ENCODE measurements around the gene ZNF423.

DNA sequence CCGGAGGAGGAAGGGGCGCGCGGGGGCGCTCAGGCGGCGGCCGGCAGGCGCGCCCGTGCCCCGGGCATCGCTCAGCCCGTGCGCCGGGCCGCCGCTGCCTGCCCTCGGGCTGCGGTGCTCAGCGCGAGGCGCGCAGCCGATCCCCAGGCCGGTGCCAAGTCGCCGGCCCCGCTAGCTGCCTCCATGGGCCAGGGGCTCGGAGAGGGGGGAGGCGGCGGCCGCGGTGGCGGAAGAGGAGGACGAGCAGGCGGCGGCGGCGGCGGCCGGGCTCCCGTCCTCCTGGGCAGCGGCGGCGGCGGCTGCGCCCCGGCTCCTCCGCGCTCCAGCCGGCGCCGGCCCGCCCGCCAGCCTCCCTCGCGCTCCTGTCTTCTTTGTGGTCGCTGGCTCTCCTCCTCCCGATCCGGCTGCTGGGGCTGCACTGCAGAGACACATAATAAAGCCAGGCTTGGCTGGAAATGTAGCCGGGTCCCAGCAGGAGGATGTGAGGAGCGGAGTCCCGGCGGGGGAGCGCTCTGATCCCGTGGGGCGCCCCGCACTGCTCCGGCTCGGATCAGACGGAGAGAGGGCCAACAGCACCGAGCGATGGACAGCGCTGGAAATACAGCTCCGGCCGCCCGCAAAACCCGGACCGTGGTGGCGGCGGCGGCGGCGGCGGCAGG lies 889 bp upstream of the ZNF423 start:
- TF ChIP-seq, protein P1, sequence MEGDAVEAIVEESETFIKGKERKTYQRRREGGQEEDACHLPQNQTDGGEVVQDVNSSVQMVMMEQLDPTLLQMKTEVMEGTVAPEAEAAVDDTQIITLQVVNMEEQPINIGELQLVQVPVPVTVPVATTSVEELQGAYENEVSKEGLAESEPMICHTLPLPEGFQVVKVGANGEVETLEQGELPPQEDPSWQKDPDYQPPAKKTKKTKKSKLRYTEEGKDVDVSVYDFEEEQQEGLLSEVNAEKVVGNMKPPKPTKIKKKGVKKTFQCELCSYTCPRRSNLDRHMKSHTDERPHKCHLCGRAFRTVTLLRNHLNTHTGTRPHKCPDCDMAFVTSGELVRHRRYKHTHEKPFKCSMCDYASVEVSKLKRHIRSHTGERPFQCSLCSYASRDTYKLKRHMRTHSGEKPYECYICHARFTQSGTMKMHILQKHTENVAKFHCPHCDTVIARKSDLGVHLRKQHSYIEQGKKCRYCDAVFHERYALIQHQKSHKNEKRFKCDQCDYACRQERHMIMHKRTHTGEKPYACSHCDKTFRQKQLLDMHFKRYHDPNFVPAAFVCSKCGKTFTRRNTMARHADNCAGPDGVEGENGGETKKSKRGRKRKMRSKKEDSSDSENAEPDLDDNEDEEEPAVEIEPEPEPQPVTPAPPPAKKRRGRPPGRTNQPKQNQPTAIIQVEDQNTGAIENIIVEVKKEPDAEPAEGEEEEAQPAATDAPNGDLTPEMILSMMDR (IDR thresholded peaks at IDR 0.05; ENCODE audit: low read depth, low read length, poor library complexity, severe bottlenecking) = no peak
- TF ChIP-seq EZH2phosphoT487 (IDR thresholded peaks at IDR 0.05; ENCODE audit: borderline replicate concordance, low read length) = no peak

Data from DOHH2 (cell line).